CD4-positive, alpha-beta T cell (primary cell): Measurements from ENCODE around the gene CLRN1. TPM values are rescaled to one million over a fixed set of nuclear protein-coding genes. Genes with fewer than 3 reads are reported as not detected.

Experiments
- ATAC-seq: fragments of 200-7000 bp; cut with Tn5 transposase; one replicate; pipeline ENCODE4 v1.10.0; 2022; ENCODE audit warnings: mild to moderate bottlenecking; ENCODE audit not compliant: poor library complexity
- CTCF ChIA-PET: fragments of 350-600 bp; sonication (Branson Sonifier 250); formaldehyde crosslinking; loops from one replicate; lab custom pipeline; 2021; ENCODE audit warnings: antibody characterized with exemption, inconsistent platforms; lab: Charles Lee
- POLR2A ChIA-PET: fragments of 350-600 bp; sonication (Branson Sonifier 250); formaldehyde crosslinking; loops from one replicate; lab custom pipeline; 2021; ENCODE audit warnings: antibody characterized with exemption, inconsistent platforms; lab: Charles Lee
- DNase-seq, 14 experiments: peaks; one replicate each; pipeline ENCODE4 v3.0.0-alpha.2; 2013 to 2020; ENCODE audit warnings: mixed read lengths in 2 of 14
- H3K27ac ChIP-seq, 2 donors: one replicate each; pipeline versions ENCODE4 v1.5.1 to v1.7.0; 2013; ENCODE audit warnings: low read length in 2 of 2, low read depth in 1 of 2, mild to moderate bottlenecking in 1 of 2
- H3K27me3 ChIP-seq, 2 experiments: 1 replicate in 1 of 2; 2 replicates in 1 of 2; pipeline versions ENCODE4 v1.6.1 to v1.7.0; 2013; ENCODE audit warnings: low read length in 2 of 2, control low read depth in 1 of 2, mild to moderate bottlenecking in 1 of 2, moderate library complexity in 1 of 2; ENCODE audit not compliant: insufficient read depth in 2 of 2, control insufficient read depth in 1 of 2
- H3K36me3 ChIP-seq: one replicate; pipeline ENCODE4 v1.6.1; 2013; ENCODE audit warnings: low read length, control low read depth; ENCODE audit not compliant: insufficient read depth
- H3K4me1 ChIP-seq: one replicate; pipeline ENCODE4 v1.6.1; 2013; ENCODE audit warnings: low read length, control low read depth; ENCODE audit not compliant: insufficient read depth
- H3K4me3 ChIP-seq: one replicate; pipeline ENCODE4 v1.5.1; 2013; ENCODE audit warnings: mild to moderate bottlenecking, low read length, moderate library complexity
- H3K9me3 ChIP-seq, 2 experiments: 1 replicate in 1 of 2; 2 replicates in 1 of 2; pipeline versions ENCODE4 v1.6.1 to v1.7.0; 2013; ENCODE audit warnings: low read length in 2 of 2, mild to moderate bottlenecking in 2 of 2, control low read depth in 1 of 2, moderate library complexity in 1 of 2; ENCODE audit not compliant: control insufficient read depth in 1 of 2, insufficient read depth in 1 of 2
- H3K27ac Mint-ChIP-seq: one replicate; pipeline ENCODE4 v1.8.0; 2020; ENCODE audit warnings: mixed read lengths
- H3K27me3 Mint-ChIP-seq: one replicate; pipeline ENCODE4 v1.8.0; 2021; ENCODE audit warnings: mixed read lengths
- H3K36me3 Mint-ChIP-seq: one replicate; pipeline ENCODE4 v1.8.0; 2021; ENCODE audit warnings: low read depth, mixed read lengths
- H3K4me1 Mint-ChIP-seq: one replicate; pipeline ENCODE4 v1.8.0; 2021; ENCODE audit warnings: low read depth, mixed read lengths
- H3K4me3 Mint-ChIP-seq: one replicate; pipeline ENCODE4 v1.8.0; 2020; ENCODE audit warnings: mild to moderate bottlenecking, mixed read lengths
- H3K9me3 Mint-ChIP-seq: one replicate; pipeline ENCODE4 v1.8.0; 2020; ENCODE audit warnings: mixed read lengths
- CTCF ChIP-seq: fragments of 200-600 bp; IDR thresholded peaks from one replicate; pipeline ENCODE4 v1.8.0; 2022; ENCODE audit warnings: antibody characterized with exemption, mild to moderate bottlenecking
- intact Hi-C, 2 experiments: fragments of 100-400 bp; cut with DNase I in 1 of 2; cut with micrococcal nuclease in 1 of 2; formaldehyde crosslinking; loops; one replicate each; pipeline versions ENCODE4 v1.15.1 to v1.9.0; 2023 to 2025; cut with DNase I, micrococcal nuclease
- total RNA-seq, 174 experiments: library from RNA in 2 of 174; stranded (reverse) in 2 of 174; gene quantifications; one replicate each; pipeline ENCODE4 v1.2.3 and lab custom pipeline; 2021 to 2026

CLRN1 gene
- total RNA-seq, 2 experiments from 2014 or later, result not detected

GRCh38 chr3:150878290-150878689 lies 94.2 kb downstream of the CLRN1 start:
- ATAC-seq, result no peak
- Histone ChIP-seq H3K27me3 (no peaks in the 10 kb centered on the region), H3K9me3 (no peaks in the 10 kb centered on the region), H3K4me3 (no peak overlapping the region), H3K36me3 (no peaks in the 10 kb centered on the region), H3K27ac (no peak overlapping the region), H3K4me1 (no peaks in the 10 kb centered on the region)
- Mint-ChIP-seq H3K4me3 (no peak overlapping the region), H3K9me3 (no peaks in the 10 kb centered on the region), H3K4me1 (no peaks in the 10 kb centered on the region), H3K27me3 (no peaks in the 10 kb centered on the region), H3K27ac (no peak overlapping the region), H3K36me3 (no peaks in the 10 kb centered on the region)
- TF ChIP-seq CTCF, result no peak
- no peak for DNase-seq
- ChIA-PET POLR2A (no interaction called here), CTCF (no interaction called here)
- intact Hi-C loops, result no loop called here

GRCh38 chr3:150877303-150877702 lies 95.2 kb downstream of the CLRN1 start:
- no peak for ATAC-seq
- H3K36me3 Mint-ChIP-seq, result no peaks in the 10 kb centered on the region
- POLR2A ChIA-PET, result no interaction called here
- Histone ChIP-seq H3K4me1 (no peaks in the 10 kb centered on the region), H3K36me3 (no peaks in the 10 kb centered on the region), H3K4me3 (no peak overlapping the region), H3K27me3 (no peaks in the 10 kb centered on the region), H3K27ac (no peak overlapping the region), H3K9me3 (no peaks in the 10 kb centered on the region)
- no peak for TF ChIP-seq CTCF
- no peak for DNase-seq
- no peaks in the 10 kb centered on the region for H3K9me3 Mint-ChIP-seq
- no peak overlapping the region for H3K4me3 Mint-ChIP-seq
- CTCF ChIA-PET, result no interaction called here
- H3K4me1 Mint-ChIP-seq, result no peaks in the 10 kb centered on the region
- no peaks in the 10 kb centered on the region for H3K27me3 Mint-ChIP-seq
- intact Hi-C loops, result no loop called here
- no peak overlapping the region for H3K27ac Mint-ChIP-seq

GRCh38 chr3:150876611-150877265 lies 95.8 kb downstream of the CLRN1 start:
- H3K4me1 ChIP-seq, result no peaks in the 10 kb centered on the region

More at GRCh38 chr3:150876611-150877265, 95.8 kb downstream of the CLRN1 start:
- ChIA-PET POLR2A (no interaction called here), CTCF (no interaction called here)
- intact Hi-C loops, result no loop called here
- Mint-ChIP-seq H3K27ac (no peak overlapping the region), H3K36me3 (no peaks in the 10 kb centered on the region), H3K4me1 (no peaks in the 10 kb centered on the region), H3K9me3 (no peaks in the 10 kb centered on the region), H3K4me3 (no peak overlapping the region), H3K27me3 (no peaks in the 10 kb centered on the region)
- TF ChIP-seq CTCF, result no peak
- no peak for DNase-seq
- no peak overlapping the region for H3K27ac ChIP-seq
- no peaks in the 10 kb centered on the region for H3K9me3 ChIP-seq
- H3K4me3 ChIP-seq, result no peak overlapping the region
- H3K36me3 ChIP-seq, result no peaks in the 10 kb centered on the region
- ATAC-seq, result no peak
- no peaks in the 10 kb centered on the region for H3K27me3 ChIP-seq

Other genes with a start within 250 kb of the CLRN1 start
- gene SIAH2, start 209.6 kb downstream of the CLRN1 start, total RNA-seq, result 10 to 100 TPM; 73.7 to 76.1 TPM
- gene MINDY4B, start 67.3 kb downstream of the CLRN1 start, total RNA-seq, result not detected
- gene MED12L, start 112.9 kb upstream of the CLRN1 start, total RNA-seq, result under 1 TPM; 0.39 to 0.49 TPM
- 10 to 100 TPM in 1 of 2 experiments, 1 to 10 TPM in 1; 9.7 to 16.7 TPM for gene GPR171, start 230.5 kb upstream of the CLRN1 start, total RNA-seq